GM18505 (cell line): ENCODE data around the gene ERVFRD-1.
"Not testable (repeated sequence)": the region's sequence is repeated elsewhere in the genome, so short reads cannot be mapped to it uniquely, and the experiment has no call there.

ENCODE experiments used
- ATAC-seq: cut with Tn5 transposase; IDR thresholded peaks from one replicate; pipeline ENCODE4 v1.9.1; 2021; ENCODE audit not compliant: unreplicated experiment
- POLR2A ChIP-seq: IDR thresholded peaks from 4 replicates; pipeline ENCODE4 v1.6.1; 2011; ENCODE audit warnings: borderline replicate concordance; ENCODE audit not compliant: insufficient read depth, insufficient read length; ENCODE audit errors: extremely low read depth

ERVFRD-1 gene

DNA sequence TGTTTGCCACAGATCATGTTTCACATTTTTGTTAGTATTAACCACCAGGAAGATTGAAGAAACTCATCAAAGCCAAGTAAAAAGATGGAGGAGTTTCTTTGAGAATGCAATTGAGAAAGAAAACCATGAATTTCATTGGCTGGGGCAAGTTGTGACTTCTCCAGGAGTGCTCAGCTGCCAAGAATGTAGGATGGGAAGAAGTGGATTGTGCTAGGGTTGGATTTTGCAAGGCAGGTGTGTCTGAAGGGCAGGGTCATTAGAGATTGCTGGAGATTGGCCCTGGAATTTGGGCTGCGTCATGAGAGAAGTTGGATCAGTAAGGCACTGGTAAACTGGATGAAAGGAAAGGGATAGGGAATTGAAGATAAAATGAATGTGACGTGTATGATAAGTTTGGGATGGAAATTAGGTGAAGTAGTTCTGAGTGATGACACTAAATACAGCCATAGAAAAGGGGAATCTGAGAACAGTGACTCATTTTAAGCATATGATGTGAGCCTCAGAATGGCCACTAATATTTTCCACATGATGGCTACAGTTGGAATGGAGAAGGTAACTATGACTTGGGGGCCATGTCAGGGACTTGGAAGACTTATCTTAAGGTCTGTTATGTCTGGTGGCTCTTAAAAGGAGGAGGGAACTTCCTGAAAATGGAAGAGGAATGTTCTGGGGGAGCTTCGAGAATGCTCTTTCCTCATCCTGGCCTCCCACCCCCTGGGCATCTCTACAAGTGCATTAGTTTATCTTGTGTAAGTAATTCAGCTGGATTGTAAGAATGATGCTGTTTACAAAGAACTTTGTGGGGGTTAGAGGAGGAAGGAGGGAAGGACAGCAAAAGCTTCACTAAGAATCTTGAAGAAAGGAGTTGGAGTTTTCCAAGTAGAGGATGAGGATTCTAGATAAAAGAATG, 27.8 kb upstream of the ERVFRD-1 start:
- TF ChIP-seq POLR2A, result no peak
- ATAC-seq, result no peak

DNA sequence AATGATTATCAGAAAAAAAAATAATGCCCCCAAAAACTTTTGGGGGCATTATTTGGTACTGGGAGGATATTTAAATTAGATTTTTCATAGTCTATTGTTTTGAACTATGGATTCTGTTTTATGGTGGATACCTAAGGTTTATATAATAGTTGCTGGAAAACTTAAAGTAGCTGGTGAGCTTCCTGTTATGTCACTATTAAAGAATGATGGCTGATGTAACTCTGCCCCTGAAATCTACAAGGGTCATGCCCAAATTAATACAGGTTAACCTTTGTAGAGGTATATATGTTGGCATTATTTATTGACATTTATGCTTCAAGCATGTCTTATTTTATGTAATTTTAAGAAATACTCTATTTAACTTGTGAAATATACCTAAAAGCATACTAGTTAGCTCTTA, 25.3 kb upstream of the ERVFRD-1 start:
- ATAC-seq, result no peak

DNA sequence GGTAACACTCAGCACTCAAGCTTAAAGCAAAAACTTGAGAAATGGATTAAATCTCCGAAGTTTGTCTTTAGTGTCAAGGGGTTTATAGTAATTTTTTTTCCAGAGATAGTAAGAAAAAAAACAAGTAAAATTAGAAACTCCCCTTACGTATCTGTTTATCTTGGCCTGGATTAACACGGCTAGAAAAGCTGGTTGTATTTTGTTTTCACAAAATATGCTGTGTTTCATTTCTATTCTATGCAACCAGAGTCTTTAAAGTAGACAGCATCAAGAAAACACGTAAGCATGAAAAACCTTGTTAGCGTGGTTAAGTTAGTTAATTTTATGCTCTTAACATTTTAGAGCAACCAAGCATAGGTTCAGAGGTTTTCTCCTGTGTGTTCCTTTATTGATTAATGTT, 21.8 kb upstream of the ERVFRD-1 start:
- no peak for TF ChIP-seq POLR2A
- no peak for ATAC-seq

More for the DNA sequence above, 25.3 kb upstream of the ERVFRD-1 start:
- TF ChIP-seq POLR2A, result no peak

DNA sequence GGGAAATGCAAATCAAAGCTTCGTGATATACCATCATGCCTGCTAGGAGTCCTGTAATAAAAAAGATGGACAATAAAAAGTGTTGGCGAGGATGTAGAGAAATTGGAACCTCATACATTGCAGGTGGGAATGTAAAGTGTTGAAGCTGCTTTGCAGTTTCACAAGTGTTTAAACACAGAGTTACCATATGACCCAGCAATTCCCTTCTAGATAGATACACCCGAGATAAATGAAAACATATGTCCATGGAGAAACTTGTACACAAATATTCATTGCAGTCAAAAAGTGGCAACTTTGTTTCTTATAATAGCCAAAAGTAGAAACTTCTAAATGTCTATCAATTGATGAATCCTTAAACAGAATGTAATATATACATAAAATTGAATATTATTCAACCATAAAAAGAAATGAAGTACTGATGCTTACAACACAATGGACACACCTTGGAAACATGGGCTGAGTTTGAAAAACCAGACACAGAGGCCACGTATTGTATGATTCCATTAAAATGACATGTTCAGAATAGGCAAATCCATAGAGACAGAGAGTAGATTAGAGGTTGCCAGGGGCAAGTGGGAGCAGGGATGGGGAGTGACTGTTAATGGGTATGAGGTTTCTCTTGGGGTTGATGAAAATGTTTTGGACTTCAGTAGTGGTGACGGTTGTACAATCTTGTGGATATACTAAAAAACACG, 20.8 kb upstream of the ERVFRD-1 start:
- no peak for ATAC-seq

DNA sequence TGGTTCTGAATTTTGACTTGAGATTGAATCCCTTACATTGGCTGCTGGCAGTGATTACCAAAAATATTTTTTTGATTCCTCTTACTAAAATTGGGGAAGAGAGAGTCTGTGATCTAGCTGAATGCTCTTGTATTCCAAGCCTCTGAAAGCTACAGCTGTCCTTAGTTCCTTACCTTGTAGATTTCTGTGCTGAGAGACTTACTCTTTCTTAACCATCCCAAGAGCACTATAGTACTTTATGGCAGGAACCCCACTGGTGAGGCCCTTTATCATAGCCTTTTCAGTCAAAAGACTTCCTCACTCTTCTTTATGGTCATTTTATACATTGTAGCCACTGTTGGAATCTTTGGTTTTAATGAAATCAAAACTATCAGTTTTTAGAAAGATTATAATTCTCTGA, 19.1 kb upstream of the ERVFRD-1 start:
- no peak for TF ChIP-seq POLR2A
- ATAC-seq, result no peak

More for the DNA sequence above, 20.8 kb upstream of the ERVFRD-1 start:
- TF ChIP-seq POLR2A, result no peak

- TF ChIP-seq POLR2A, result no peak
- ATAC-seq, result no peak
Observed at GRCh38 chr6:11129908-11130565, 18.5 kb upstream of the ERVFRD-1 start.

DNA sequence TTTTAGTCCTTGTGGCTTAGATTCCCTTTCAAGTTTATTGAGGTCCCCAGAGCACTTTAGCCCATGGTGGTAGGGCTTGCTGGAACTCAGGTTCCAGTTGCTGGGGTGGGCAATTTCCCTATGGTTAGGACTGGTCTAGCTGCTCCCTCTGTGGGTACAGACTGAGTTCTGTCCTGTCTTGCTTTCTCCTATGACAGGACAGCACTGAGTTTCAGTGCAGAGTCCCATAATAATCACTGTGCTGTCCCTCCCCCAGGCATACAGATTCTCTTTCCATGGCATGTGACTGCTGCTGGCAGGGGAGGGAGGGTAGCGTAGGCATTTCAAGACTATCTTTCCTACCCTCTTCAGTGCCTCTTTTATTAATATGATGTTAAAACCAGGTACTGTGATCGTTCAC, 17.1 kb upstream of the ERVFRD-1 start:
- TF ChIP-seq POLR2A, result no peak
- no peak for ATAC-seq

- no peak for ATAC-seq
Observed at GRCh38 chr6:11126876-11127275, 15.4 kb upstream of the ERVFRD-1 start.

GRCh38 chr6:11123978-11124377, 12.5 kb upstream of the ERVFRD-1 start:
- no peak for ATAC-seq
- TF ChIP-seq POLR2A, result no peak

More at GRCh38 chr6:11126876-11127275, 15.4 kb upstream of the ERVFRD-1 start:
- TF ChIP-seq POLR2A, result no peak

GRCh38 chr6:11122380-11122779, 10.9 kb upstream of the ERVFRD-1 start:
- ATAC-seq, result no peak
- TF ChIP-seq POLR2A, result no peak

- no peak for ATAC-seq
- TF ChIP-seq POLR2A, result no peak
Observed at GRCh38 chr6:11121851-11122250, 10.3 kb upstream of the ERVFRD-1 start.

DNA sequence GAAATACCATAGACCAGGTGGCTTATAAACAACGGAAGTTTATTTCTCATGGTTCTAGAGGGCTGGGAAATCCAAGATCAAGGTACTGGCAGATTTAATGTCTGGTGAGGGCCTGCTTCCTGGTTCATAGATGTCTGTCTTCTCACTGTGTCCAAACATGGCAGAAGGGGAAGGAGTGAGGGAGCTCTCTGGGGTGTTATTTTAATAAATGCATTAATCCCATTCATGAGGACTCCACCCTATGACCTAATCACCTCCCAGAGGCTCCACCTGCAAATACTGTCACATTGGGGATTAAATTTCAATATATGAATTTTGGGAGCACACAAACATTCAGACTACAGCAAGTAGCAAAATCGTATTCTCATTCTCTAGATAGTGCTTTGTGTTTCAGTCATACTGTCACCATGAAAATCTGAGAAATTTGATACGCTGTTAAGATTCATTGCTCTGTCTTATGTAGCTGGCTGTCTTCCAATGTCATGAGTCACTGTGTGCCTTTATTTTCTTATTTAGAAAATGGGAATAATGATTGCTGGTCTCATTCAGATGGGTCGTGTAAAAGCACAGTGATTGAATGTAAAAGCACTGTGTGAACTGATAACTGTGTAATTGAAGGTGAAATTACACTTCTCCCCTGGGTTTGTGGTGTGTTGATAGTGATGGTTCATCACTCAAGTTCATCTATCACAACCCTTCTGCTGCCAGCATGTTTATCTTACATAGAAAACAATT, 8.9 kb upstream of the ERVFRD-1 start:
- ATAC-seq, result no peak
- no peak for TF ChIP-seq POLR2A

- ATAC-seq, result not testable (repeated sequence)
Observed at GRCh38 chr6:11115808-11116536, 4.4 kb upstream of the ERVFRD-1 start.
